Thyroid gland (tissue), 4 donors: ENCODE data around the gene TMEM144.

Source experiments
- CTCF ChIP-seq, 6 experiments: fragments of 200-600 bp in 3 of 6; fragments of 450-650 bp in 3 of 6; sonication (generic) in 3 of 6; IDR thresholded peaks; one replicate each; pipeline ENCODE4 v1.5.1; 2016 to 2019; ENCODE audit warnings: antibody characterized with exemption in 6 of 6, mild to moderate bottlenecking in 2 of 6, inconsistent platforms in 1 of 6, moderate library complexity in 1 of 6
- POLR2A ChIP-seq, 2 donors: fragments of 450-650 bp; IDR thresholded peaks; one replicate each; pipeline ENCODE4 v1.6.1; 2017; ENCODE audit warnings: antibody characterized with exemption in 2 of 2, mild to moderate bottlenecking in 2 of 2, moderate library complexity in 1 of 2

GRCh38 chr4:158238575-158238974 lies 28.3 kb downstream of the TMEM144 start:
- no peak for TF ChIP-seq CTCF (IDR thresholded peaks at IDR 0.05)
- TF ChIP-seq POLR2A (IDR thresholded peaks at IDR 0.05), result no peak
